AG20443 (cell line): ENCODE measurements around the gene ASTN1.

Experiments used
- DNase-seq: peaks from one replicate; pipeline ENCODE4 v3.0.0; 2012; ENCODE audit warnings: low spot score, mixed read lengths

The ASTN1 gene

DNA sequence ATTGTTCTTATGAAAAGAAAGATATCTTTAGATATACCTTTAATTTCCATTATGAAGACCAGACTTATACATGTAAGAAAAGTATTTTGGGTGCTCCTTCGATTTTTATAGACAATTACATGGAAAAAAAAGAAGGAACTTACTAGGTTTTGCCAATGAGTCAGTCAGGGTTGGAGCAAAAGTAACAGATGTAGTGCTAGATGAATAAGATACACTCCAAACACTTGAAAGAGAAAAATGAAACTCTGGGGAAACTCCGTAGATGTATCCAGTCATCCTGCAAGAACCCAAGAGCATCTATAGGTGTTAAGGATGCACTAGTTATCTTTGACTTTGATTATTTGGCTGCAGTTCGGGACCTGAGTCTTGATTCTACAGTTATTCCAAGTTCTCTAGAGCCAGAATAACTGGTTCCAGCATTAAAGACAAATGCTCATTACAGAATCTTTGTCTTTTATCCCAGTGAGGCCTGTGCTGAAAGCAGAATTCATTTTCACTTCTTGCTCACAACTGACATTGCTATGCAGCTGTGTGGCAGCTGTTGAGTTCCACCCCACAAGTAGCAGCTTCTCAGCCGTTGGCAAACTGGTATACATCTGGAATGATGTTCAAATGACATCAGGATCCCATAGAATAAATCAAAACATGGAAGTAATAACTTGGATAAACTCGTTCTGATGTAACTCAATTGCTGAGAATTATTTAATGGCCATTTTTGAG is 326.1 kb downstream of the ASTN1 start:
- DNase-seq: no peak

DNA sequence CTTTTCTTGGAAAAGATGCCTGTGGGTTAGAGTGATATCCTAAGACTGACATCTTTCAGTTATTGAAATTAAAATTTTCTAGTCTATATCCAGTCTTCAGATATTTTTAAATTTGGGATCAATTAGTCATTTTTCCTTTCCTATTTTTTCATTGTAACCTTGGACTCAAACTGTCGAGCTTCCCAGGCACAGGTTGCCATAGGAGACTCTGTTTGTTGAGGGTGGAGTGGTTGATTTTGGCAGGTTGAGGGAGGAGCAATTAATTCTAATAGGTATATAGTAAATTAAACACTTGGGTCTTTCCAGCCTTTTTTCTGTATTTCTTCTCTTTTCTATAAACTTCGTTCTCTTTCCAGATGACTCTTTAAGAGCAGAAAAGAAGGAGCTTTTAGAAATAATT is 326.8 kb downstream of the ASTN1 start:
- DNase-seq: no peak

DNA sequence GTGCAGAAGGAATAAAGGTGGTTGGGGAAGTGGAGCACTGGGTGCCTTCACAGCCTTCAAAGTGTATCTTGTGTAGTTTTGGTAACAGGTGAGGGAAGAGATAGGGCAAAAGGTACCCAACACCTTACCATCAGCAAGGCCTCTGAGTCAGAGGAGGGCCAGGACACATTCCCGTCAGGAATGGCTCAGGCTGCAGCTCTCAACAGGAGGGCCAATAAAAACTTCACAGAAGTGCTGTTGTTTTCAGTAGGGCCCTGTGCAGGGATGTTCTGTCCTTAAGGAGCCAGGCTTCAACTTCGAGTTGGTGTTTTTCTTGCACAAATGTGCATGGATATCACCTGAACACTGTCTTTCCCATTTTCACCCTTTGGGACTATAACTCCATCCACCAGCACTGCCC is 333.4 kb downstream of the ASTN1 start:
- DNase-seq: no peak

DNA sequence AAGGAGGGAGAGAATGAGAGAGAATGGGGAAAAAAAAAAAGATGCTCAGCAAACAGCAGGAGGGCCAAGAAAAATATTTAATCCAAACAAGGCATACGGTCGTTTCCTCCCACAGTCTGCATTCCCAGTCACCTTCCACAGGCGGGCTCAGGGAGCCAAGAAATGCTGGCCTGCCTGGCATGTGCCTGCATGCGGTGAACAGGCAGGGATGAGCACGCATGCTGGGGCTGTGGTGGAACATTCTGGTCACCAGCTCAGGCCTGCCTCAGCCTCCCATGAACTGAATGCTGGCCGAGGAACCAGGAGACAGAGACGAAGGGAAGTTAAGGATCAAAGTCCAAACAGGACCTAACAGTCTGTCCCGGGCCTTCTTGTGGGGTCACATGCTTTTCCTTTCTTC is 335.3 kb downstream of the ASTN1 start:
- no peak for DNase-seq

DNA sequence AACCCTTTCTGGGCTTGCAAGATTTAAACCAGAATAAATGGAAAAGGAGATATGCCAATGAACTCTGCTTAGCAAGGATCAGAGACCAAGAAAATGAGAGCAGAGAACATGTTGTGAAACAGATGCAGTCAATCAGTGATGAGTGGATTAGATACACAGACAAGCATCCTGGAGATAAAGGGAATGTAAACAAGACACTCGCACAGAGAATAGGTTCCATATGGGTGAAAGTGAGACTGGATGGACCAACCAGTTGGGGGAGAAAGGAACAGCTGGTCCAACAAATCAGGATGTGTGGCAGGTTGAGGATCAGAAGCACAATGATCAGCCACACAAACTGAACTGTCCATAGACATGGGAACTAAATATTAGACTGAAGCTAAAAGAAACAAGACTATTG is 338.2 kb downstream of the ASTN1 start:
- DNase-seq: no peak

DNA sequence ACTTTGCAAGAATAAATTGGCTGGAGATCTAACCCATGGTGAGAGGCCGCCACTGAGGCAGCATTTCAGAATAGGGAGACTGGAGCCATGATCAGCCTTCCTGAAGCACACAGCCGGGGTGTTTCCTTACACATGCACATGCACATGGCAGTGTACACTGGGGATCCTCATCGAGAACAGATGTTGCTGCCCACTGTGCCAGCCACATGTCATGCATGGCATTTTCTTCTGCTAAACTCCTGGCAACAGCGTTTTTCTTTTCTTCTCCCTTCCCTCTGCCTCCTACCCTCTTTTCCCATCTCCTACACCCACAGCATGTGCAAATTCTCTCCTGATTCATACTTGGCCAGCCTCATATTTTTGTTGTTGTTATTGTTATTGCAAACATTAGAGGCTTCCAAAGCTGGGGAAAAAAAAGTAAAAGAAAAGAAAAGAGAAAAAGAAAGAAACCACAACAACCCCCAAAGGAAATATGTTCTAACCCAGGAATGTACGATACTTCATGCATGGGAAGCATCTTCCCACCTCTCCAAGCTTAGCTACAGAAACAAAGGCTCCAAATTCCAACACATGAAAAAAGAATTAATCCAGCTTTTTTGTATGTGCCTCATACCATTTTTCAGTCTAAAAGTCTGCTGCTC is 344.0 kb downstream of the ASTN1 start:
- DNase-seq: peak; percentile 60

DNA sequence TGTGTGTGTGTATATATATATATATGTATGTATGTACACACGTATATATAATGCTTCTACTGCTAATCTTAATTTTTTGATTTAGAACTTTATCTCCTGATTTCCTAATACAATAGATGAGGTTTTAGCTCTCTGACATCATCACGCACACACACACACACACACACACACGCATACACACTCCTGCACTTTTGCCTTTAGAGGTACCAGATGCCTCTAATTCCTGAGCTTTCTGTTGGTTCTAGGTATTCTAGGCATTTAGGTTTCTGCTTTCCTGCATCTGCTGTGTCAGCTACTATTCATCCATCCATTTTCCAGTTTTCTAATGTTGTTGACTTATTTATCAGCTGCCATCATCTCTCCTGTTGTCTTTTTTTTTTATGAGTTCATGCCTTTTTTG is 348.3 kb downstream of the ASTN1 start:
- no peak for DNase-seq

DNA sequence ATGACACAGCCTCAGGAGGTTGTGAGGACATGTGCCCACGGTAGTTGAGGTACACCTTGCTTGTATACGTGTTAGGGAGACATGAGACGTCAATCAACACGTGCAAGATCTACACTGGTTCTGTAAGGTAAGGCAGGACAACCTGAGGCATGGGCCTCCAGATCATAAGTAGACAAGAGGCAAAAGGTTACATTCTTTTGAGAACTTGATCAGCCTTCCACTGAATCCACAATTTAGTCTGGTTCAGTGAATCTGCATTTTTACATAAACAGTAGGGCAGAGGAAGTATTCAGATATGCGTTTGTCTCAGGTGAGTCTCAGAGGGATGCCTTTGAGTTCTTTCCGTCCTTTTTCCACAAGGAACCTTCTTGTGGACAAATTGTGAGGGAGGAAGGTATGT is 348.9 kb downstream of the ASTN1 start:
- DNase-seq: no peak

DNA sequence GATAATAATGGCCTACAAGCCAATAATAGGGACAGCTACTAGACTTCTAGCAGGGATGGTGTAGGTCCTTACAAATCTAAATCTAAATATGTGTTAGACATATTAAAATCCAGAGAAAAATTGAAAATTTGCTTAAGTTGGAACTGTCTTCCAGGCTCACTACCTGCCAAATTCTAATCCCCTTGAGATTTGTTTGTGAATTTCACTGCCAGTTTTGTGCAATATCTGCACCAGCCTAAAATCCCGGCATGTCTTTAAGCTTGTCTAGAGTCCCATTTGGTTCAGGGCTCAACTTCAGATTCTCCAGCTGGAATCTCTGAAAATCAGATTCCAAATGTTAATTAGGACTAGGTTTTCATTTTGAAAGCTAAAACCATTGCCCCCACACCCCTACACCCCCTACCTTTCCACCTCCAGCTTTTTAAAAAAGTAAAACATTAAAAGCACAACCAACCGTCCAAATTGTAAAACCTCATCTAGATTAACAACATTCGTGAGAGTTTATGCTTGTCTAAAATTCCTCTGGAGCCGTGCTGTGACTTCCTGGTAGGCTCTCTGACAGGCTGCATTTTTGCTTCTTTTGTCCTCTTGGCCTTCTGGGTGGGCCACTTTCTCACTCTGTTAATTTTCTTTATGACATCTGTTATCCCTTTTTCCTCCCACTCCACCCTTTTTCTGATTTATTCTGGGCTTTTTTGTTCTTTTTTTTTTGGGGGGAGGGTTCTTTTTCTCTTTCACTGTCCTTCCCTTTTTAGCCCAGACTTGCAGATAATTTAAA is 352.8 kb downstream of the ASTN1 start:
- peak; percentile 32 for DNase-seq

DNA sequence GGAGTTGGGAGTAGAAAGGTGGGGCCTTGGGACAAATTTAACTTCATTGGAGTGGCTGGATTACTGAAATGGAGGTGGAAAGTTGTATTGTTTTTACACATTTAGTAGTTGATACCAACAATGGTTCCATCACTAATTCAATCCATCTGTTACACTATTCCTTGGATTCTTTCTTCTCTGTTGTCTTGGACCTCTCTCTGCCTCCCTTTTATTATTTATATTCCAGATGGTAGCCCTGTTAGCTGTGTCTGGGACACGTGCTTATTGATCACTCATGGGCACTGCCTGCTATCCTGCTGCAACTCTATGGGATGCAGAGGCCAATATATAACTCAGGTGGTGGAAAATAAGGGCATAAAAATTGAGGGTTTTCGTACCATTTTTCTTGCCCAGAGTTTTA is 355.2 kb downstream of the ASTN1 start:
- DNase-seq: no peak
